GM21529 (cell line): ENCODE data around the gene SPP1.

Experiments used
- ATAC-seq: cut with Tn5 transposase; IDR thresholded peaks from one replicate; pipeline ENCODE4 v1.9.1; 2021; ENCODE audit not compliant: unreplicated experiment

Gene SPP1

GRCh38 chr4:87953826-87954225 lies 21.7 kb upstream of the SPP1 start:
- no peak for ATAC-seq

GRCh38 chr4:87956501-87956900 lies 19.0 kb upstream of the SPP1 start:
- no peak for ATAC-seq

DNA sequence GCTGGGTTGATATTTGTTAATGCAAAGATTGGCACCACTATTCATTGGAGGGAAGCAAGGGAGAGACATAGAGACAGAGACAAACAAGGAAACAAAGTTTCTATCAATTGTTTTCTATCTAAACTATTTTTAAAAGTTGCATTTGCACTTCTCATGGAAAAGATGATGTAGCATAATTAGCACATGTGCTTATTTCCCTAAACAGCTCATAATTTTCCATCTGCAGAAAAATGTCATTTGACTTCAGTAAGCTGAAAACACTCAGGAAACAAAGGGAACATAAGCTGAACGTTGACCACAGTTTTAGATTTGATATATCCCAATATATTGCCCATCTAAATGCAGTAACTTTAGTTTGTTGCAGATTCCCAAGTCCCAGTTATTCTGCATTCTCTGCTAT lies 18.5 kb upstream of the SPP1 start:
- no peak for ATAC-seq

GRCh38 chr4:87961993-87962392 lies 13.5 kb upstream of the SPP1 start:
- no peak for ATAC-seq

GRCh38 chr4:87962398-87963146 lies 12.9 kb upstream of the SPP1 start:
- no peak for ATAC-seq

GRCh38 chr4:87965501-87965975 lies 10.0 kb upstream of the SPP1 start:
- no peak for ATAC-seq

DNA sequence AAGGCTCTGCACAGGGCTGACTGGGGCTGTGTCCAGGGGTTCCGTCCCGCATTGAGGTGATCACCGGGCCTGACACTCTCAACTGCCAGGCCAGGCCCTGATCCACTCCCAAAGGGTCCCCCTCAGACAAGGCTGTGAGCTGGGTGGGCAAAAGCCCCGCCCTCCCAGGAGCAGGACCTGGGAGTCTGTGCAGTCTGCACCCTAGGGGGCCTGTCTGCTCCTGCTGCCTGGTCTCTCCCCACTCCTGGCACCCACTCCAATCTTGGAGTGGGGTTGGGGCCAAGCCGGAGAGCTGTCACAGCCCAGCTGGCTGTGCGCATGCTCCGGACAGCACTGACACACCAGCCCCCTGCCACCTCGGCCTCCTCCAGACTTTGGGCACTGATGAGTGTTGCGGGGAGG lies 9.4 kb upstream of the SPP1 start:
- no peak for ATAC-seq

DNA sequence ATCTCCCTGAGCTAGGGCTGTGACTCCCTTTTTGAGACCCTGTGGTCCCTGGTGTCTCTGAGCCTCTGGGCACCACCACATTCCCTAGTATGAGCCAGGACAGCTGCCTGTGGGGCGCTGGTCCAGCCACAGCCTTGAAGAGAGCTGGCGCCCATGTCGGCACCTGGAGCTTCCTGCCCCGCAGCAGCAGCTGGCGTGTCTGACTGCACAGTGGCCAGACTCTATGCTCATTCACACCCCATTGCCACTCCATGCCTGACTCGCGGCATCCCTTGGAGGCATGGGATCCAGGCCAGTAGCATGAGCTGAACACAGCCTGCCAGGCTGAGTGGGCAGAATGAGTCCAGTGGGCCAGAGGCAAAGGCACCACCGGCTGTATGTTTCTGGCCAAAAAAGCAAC lies 8.3 kb upstream of the SPP1 start:
- ATAC-seq = no peak

- ATAC-seq = no peak
Measured at GRCh38 chr4:87970121-87970520, 5.4 kb upstream of the SPP1 start.

GRCh38 chr4:87971866-87972265 lies 3.6 kb upstream of the SPP1 start:
- ATAC-seq = no peak

DNA sequence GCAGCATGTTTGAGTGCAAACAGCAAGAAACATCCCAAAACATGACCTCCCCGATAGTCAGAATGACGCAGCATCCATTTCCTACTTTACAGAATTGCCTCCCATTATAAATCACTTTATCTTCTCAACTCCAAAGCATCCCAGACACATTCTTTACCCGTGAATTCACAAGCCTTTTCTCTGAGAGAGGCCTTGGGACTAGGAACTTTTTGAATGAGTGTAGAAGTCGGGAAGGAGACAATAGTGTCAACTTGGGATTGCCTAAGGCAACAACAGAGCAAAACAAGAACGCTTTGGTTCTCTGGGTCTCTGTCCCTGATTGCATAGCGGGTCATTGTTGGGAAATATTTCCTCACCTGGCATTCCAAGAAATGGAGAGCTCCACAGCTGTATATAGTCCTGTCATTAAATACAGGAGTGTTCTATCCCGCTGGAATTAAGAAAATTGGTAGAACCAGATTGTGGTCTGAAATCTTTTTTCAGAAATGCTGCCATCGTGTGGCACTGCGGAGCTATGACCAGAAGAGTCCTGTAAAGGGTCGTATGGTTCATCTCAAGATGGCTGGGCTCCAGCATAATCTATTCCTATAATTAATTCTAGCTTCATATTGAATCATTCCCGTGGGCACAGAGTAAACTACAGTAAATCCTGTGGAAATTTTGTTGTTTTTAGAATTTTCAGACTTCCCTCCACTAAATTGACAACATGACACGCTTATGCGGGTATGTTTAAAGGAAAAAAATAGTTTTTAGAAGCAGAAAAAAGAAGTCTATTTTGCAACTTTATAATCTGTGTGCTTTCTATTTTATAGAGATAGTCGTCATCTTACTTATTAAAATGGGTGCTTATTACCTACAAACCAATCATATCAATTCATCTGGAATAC lies 2.0 kb upstream of the SPP1 start:
- ATAC-seq = peak; percentile 74

- peak; percentile 23 for ATAC-seq
Measured at GRCh38 chr4:87974856-87975462, 555 bp upstream of the SPP1 start.

GRCh38 chr4:87977521-87978278 lies 2.2 kb downstream of the SPP1 start:
- ATAC-seq = no peak

GRCh38 chr4:87978681-87979080 lies 3.2 kb downstream of the SPP1 start:
- no peak for ATAC-seq

GRCh38 chr4:87979810-87980209 lies 4.3 kb downstream of the SPP1 start:
- no peak for ATAC-seq

- ATAC-seq = no peak
Measured at GRCh38 chr4:87981486-87981885, 6.0 kb downstream of the SPP1 start.

DNA sequence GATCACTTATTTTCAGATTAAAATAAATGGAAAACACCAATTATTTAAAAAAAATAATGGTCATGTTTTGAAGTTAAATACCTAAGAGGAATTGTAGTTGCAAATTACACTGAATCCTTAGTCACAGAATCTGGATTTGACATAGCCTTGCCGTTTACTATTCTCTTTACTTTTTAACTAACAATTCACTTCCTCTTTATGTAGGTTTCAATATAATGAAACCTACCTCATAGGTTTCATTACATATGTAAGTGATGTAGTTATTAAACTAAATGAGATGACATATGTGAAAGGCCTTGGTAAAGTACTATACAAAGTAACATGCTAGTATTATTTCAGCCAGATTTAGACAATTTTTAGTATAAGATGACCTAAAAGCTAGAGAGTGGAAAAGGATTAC lies 6.5 kb downstream of the SPP1 start:
- ATAC-seq = no peak

DNA sequence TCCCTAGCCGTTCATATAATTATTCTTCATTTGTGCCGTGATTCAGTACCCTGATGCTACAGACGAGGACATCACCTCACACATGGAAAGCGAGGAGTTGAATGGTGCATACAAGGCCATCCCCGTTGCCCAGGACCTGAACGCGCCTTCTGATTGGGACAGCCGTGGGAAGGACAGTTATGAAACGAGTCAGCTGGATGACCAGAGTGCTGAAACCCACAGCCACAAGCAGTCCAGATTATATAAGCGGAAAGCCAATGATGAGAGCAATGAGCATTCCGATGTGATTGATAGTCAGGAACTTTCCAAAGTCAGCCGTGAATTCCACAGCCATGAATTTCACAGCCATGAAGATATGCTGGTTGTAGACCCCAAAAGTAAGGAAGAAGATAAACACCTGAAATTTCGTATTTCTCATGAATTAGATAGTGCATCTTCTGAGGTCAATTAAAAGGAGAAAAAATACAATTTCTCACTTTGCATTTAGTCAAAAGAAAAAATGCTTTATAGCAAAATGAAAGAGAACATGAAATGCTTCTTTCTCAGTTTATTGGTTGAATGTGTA lies 7.0 kb downstream of the SPP1 start:
- no peak for ATAC-seq

DNA sequence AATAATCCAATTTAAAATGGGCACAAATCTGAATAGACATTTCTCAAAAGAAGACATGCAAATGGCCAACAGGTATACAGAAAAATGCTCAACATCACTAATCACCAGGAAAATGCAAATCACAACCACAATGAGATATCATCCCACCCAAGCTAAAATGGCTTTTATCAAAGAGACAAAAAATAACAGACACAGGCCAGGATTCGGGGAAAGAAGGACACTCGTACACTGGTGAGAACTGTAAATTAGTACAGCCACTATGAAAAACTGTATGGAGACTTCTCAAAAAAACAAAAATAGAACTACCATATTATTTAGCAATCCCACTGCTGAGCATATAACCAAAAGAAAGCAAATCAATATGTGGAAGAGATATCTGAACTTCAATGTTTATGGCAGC lies 8.5 kb downstream of the SPP1 start:
- no peak for ATAC-seq

GRCh38 chr4:87985097-87985886 lies 9.8 kb downstream of the SPP1 start:
- ATAC-seq = peak; percentile 76
